ENCODE data around the gene CLEC9A.
"Not testable (repeated sequence)": the region's sequence is repeated elsewhere in the genome, so short reads cannot be mapped to it uniquely, and the experiment has no call there.

The CLEC9A gene

GRCh38 chr12:10025236-10025635 is 5.2 kb upstream of the CLEC9A start:
- Histone ChIP-seq H3K4me3 (ENCODE audit: insufficient read depth, low read depth, low read length, poor library complexity, severe bottlenecking) (no peak overlapping the region), H3K27me3 (replicated peaks; ENCODE audit: control insufficient read depth, insufficient read depth, low read length, poor library complexity, severe bottlenecking) (peaks cover 5% of the 10 kb centered on the region), H3K4me1 (ENCODE audit: control insufficient read depth, insufficient read depth, low read length, poor library complexity, severe bottlenecking) (no peaks in the 10 kb centered on the region), H3K36me3 (ENCODE audit: control insufficient read depth, insufficient read depth, low read length) (no peaks in the 10 kb centered on the region), H3K9me3 (ENCODE audit: control insufficient read depth, low read length) (no peaks in the 10 kb centered on the region), H3K27ac (ENCODE audit: insufficient read depth, low read length, poor library complexity, severe bottlenecking) (no peak overlapping the region)
- DNase-seq = no peak

GRCh38 chr12:10026666-10027065 is 3.8 kb upstream of the CLEC9A start:
- H3K4me3 ChIP-seq (ENCODE audit: insufficient read depth, low read depth, low read length, poor library complexity, severe bottlenecking); DNase-seq; H3K4me1 ChIP-seq (ENCODE audit: control insufficient read depth, insufficient read depth, low read length, poor library complexity, severe bottlenecking); H3K27ac ChIP-seq (ENCODE audit: insufficient read depth, low read length, poor library complexity, severe bottlenecking); H3K36me3 ChIP-seq (ENCODE audit: control insufficient read depth, insufficient read depth, low read length); H3K27me3 ChIP-seq (replicated peaks; ENCODE audit: control insufficient read depth, insufficient read depth, low read length, poor library complexity, severe bottlenecking); H3K9me3 ChIP-seq (ENCODE audit: control insufficient read depth, low read length): not testable (repeated sequence)

GRCh38 chr12:10027311-10027710 is 3.2 kb upstream of the CLEC9A start:
- DNase-seq = no peak
- no peak overlapping the region for H3K4me3 ChIP-seq (ENCODE audit: insufficient read depth, low read depth, low read length, poor library complexity, severe bottlenecking)
- no peaks in the 10 kb centered on the region for H3K36me3 ChIP-seq (ENCODE audit: control insufficient read depth, insufficient read depth, low read length)
- H3K9me3 ChIP-seq (ENCODE audit: control insufficient read depth, low read length) = no peaks in the 10 kb centered on the region
- no peak overlapping the region for H3K27ac ChIP-seq (ENCODE audit: insufficient read depth, low read length, poor library complexity, severe bottlenecking)
- H3K4me1 ChIP-seq (ENCODE audit: control insufficient read depth, insufficient read depth, low read length, poor library complexity, severe bottlenecking) = no peaks in the 10 kb centered on the region
- peaks cover 5% of the 10 kb centered on the region for H3K27me3 ChIP-seq (replicated peaks; ENCODE audit: control insufficient read depth, insufficient read depth, low read length, poor library complexity, severe bottlenecking)

- H3K27me3 ChIP-seq (replicated peaks; ENCODE audit: control insufficient read depth, insufficient read depth, low read length, poor library complexity, severe bottlenecking) = peaks cover 5% of the 10 kb centered on the region
- H3K27ac ChIP-seq (ENCODE audit: insufficient read depth, low read length, poor library complexity, severe bottlenecking) = no peak overlapping the region
- H3K4me1 ChIP-seq (ENCODE audit: control insufficient read depth, insufficient read depth, low read length, poor library complexity, severe bottlenecking) = no peaks in the 10 kb centered on the region
- no peaks in the 10 kb centered on the region for H3K36me3 ChIP-seq (ENCODE audit: control insufficient read depth, insufficient read depth, low read length)
- no peaks in the 10 kb centered on the region for H3K9me3 ChIP-seq (ENCODE audit: control insufficient read depth, low read length)
- no peak overlapping the region for H3K4me3 ChIP-seq (ENCODE audit: insufficient read depth, low read depth, low read length, poor library complexity, severe bottlenecking)
- DNase-seq = no peak
Observed at GRCh38 chr12:10027721-10028120, 2.8 kb upstream of the CLEC9A start.

DNA sequence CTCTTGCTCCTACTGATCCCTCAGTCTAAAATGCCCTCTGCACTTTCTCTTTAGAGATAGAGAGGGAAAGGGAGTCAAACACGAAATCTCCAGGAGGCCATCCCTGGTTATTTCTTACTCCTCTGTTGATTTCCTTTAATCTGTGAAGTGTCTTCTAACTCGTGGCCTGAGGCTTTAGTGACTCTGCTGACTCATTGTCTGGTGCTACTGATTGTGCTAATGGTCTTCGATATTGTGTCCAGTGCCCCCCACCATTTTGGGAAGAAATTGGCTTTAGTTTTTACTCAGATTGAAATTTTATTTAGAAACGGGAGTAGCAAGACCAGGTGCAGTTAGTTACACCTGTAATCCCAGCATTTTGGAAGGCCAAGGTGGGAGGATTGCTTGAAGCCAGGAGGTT is 839 bp downstream of the CLEC9A start:
- no peak overlapping the region for H3K27ac ChIP-seq (ENCODE audit: insufficient read depth, low read length, poor library complexity, severe bottlenecking)
- H3K9me3 ChIP-seq (ENCODE audit: control insufficient read depth, low read length) = no peaks in the 10 kb centered on the region
- no peaks in the 10 kb centered on the region for H3K36me3 ChIP-seq (ENCODE audit: control insufficient read depth, insufficient read depth, low read length)
- H3K27me3 ChIP-seq (replicated peaks; ENCODE audit: control insufficient read depth, insufficient read depth, low read length, poor library complexity, severe bottlenecking) = no peaks in the 10 kb centered on the region
- DNase-seq = no peak
- no peaks in the 10 kb centered on the region for H3K4me1 ChIP-seq (ENCODE audit: control insufficient read depth, insufficient read depth, low read length, poor library complexity, severe bottlenecking)
- H3K4me3 ChIP-seq (ENCODE audit: insufficient read depth, low read depth, low read length, poor library complexity, severe bottlenecking) = no peak overlapping the region

- H3K36me3 ChIP-seq (ENCODE audit: control insufficient read depth, insufficient read depth, low read length) = no peaks in the 10 kb centered on the region
- H3K27ac ChIP-seq (ENCODE audit: insufficient read depth, low read length, poor library complexity, severe bottlenecking) = no peak overlapping the region
- H3K27me3 ChIP-seq (replicated peaks; ENCODE audit: control insufficient read depth, insufficient read depth, low read length, poor library complexity, severe bottlenecking) = no peaks in the 10 kb centered on the region
- DNase-seq = no peak
- H3K4me1 ChIP-seq (ENCODE audit: control insufficient read depth, insufficient read depth, low read length, poor library complexity, severe bottlenecking) = no peaks in the 10 kb centered on the region
- no peak overlapping the region for H3K4me3 ChIP-seq (ENCODE audit: insufficient read depth, low read depth, low read length, poor library complexity, severe bottlenecking)
- H3K9me3 ChIP-seq (ENCODE audit: control insufficient read depth, low read length) = no peaks in the 10 kb centered on the region
Observed at GRCh38 chr12:10031771-10032175, 1.3 kb downstream of the CLEC9A start.

DNA sequence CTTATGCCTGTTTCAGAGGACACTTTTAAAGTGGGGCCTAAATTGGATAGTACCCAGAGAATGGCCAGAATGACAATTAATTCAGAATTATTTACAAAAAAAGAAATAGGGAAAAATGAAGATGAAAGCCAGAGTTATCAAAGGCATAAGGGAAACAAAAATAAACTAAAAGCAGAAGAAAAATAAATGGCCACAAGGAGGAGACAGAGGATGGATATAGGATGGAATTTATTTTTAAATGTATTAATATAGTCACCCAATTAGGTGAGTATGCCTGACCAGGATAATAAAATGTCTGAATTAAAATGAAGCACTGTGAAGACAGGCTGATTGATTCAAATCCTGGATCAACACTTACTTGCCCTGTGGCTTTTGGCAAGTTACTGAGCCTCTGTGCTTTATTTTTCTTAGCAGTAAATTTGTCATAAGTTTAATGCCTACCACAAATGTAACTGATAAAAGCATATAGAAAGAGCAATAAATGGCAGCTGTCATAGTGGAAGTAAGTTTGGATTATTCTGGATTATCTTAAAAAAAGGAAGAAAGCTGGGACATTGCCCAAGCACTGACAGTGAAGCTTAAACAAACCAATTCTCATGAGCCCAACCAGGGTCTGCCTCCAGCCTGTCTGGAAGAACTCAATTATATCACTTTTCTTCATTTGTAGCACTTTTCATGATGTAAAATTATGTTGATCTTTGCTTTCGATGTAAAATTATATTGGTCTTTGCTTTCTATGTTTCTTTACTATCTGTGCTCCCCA is 3.5 kb downstream of the CLEC9A start:
- H3K4me3 ChIP-seq (ENCODE audit: insufficient read depth, low read depth, low read length, poor library complexity, severe bottlenecking) = no peak overlapping the region
- no peaks in the 10 kb centered on the region for H3K27me3 ChIP-seq (replicated peaks; ENCODE audit: control insufficient read depth, insufficient read depth, low read length, poor library complexity, severe bottlenecking)
- no peaks in the 10 kb centered on the region for H3K36me3 ChIP-seq (ENCODE audit: control insufficient read depth, insufficient read depth, low read length)
- H3K9me3 ChIP-seq (ENCODE audit: control insufficient read depth, low read length) = no peaks in the 10 kb centered on the region
- DNase-seq = no peak
- H3K4me1 ChIP-seq (ENCODE audit: control insufficient read depth, insufficient read depth, low read length, poor library complexity, severe bottlenecking) = no peaks in the 10 kb centered on the region
- no peak overlapping the region for H3K27ac ChIP-seq (ENCODE audit: insufficient read depth, low read length, poor library complexity, severe bottlenecking)

DNA sequence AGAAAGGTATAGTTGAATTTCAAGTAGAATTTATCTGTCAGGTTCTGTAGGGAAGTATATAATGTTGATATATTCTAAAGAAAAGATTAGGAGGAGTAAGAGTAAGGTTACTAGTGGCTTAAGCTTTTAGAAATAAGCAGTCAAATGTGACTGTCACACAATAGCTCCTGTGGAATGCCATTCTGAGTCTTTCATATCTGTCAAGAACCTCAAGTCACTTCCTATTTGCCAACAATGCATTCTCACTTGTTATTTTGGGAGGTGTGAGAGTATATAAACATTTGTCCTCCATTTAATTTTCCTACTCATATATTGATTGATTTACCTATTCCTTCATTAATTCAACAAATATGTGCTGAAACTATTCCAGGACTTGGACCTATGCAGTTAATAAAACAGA is 11.7 kb downstream of the CLEC9A start:
- H3K27ac ChIP-seq (ENCODE audit: insufficient read depth, low read length, poor library complexity, severe bottlenecking) = no peak overlapping the region
- H3K36me3 ChIP-seq (ENCODE audit: control insufficient read depth, insufficient read depth, low read length) = no peaks in the 10 kb centered on the region
- H3K9me3 ChIP-seq (ENCODE audit: control insufficient read depth, low read length) = no peaks in the 10 kb centered on the region
- peaks cover 3% of the 10 kb centered on the region for H3K27me3 ChIP-seq (replicated peaks; ENCODE audit: control insufficient read depth, insufficient read depth, low read length, poor library complexity, severe bottlenecking)
- DNase-seq = no peak
- H3K4me3 ChIP-seq (ENCODE audit: insufficient read depth, low read depth, low read length, poor library complexity, severe bottlenecking) = no peak overlapping the region
- no peaks in the 10 kb centered on the region for H3K4me1 ChIP-seq (ENCODE audit: control insufficient read depth, insufficient read depth, low read length, poor library complexity, severe bottlenecking)

DNA sequence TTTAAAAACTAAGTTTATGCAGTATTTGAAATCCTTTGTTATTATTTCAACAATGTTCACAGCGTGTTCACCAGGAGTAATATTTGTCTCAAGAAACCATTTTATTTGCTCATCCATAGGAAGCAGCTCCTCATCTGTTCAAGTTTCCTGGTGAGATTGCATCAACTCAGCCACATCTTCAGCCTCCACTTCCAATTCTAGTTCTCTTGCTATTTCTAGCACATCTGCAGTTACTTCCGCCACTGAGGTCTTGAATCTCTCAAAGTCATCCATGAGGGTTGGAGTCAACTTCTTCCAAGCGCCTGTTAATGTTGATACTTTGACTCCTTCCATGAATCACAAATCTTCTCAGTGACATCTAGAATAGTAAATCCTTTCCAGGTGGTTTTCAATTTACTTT is 18.0 kb downstream of the CLEC9A start:
- no peaks in the 10 kb centered on the region for H3K4me1 ChIP-seq (ENCODE audit: control insufficient read depth, insufficient read depth, low read length, poor library complexity, severe bottlenecking)
- H3K4me3 ChIP-seq (ENCODE audit: insufficient read depth, low read depth, low read length, poor library complexity, severe bottlenecking) = no peak overlapping the region
- H3K27me3 ChIP-seq (replicated peaks; ENCODE audit: control insufficient read depth, insufficient read depth, low read length, poor library complexity, severe bottlenecking) = peaks cover 3% of the 10 kb centered on the region
- no peaks in the 10 kb centered on the region for H3K9me3 ChIP-seq (ENCODE audit: control insufficient read depth, low read length)
- H3K27ac ChIP-seq (ENCODE audit: insufficient read depth, low read length, poor library complexity, severe bottlenecking) = no peak overlapping the region
- no peaks in the 10 kb centered on the region for H3K36me3 ChIP-seq (ENCODE audit: control insufficient read depth, insufficient read depth, low read length)
- DNase-seq = no peak

DNA sequence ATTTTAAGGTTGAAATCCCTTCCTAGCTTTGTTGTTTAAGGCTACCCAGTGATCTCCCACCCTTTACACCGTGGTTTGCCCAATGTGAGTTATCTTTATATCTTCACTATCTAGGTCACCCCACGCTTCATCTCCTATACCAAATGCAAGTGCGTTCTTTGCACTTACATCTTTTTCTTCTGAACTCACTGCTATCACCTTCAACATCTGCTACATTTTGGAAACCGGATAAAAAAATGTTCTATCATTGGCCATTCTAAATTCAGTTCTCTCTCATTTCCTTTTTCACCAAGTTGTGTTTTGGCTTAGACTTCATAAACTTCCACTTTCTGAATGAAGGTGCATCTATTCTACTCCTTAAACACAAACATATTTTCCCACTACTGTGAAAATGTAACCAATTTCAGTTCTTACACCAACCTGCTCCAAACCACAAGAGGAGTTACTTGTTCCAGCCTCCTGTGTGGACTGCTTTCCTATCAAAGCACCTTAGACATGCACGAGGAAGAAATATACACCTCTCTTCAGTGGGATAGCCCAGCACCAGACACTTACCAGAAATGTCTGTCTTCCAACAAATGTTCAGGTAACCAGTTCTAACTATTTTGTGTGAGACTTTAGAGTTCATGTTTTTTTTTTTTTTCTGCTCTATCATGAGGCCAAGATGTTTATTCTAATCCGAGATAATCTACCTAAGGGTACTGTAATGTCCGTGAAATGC is 21.9 kb downstream of the CLEC9A start:
- no peaks in the 10 kb centered on the region for H3K27me3 ChIP-seq (replicated peaks; ENCODE audit: control insufficient read depth, insufficient read depth, low read length, poor library complexity, severe bottlenecking)
- no peaks in the 10 kb centered on the region for H3K4me1 ChIP-seq (ENCODE audit: control insufficient read depth, insufficient read depth, low read length, poor library complexity, severe bottlenecking)
- H3K36me3 ChIP-seq (ENCODE audit: control insufficient read depth, insufficient read depth, low read length) = no peaks in the 10 kb centered on the region
- DNase-seq = no peak
- H3K9me3 ChIP-seq (ENCODE audit: control insufficient read depth, low read length) = no peaks in the 10 kb centered on the region
- no peak overlapping the region for H3K4me3 ChIP-seq (ENCODE audit: insufficient read depth, low read depth, low read length, poor library complexity, severe bottlenecking)
- H3K27ac ChIP-seq (ENCODE audit: insufficient read depth, low read length, poor library complexity, severe bottlenecking) = no peak overlapping the region
